ENCODE data around the gene B4GALNT3.

DNA sequence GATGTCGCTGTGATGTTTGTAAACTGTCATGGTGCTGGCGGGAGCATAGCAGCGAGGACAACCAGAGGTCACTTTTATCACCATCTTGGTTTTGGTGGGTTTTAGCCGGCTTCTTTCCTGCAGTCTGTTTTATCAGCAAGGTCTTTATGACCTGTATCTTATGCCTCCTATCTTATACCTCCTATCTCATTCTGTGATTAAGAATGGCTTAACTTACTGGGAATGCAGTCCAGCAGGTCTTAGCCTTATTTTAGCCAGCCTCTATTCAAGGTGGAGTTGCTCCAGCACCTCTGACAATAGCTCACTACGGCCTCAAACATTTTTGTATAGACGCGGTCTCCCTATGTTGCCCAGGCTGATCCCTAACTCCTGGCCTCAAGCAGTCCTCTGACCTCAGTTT, 53.7 kb downstream of the B4GALNT3 start:
- TF ChIP-seq, protein P1, sequence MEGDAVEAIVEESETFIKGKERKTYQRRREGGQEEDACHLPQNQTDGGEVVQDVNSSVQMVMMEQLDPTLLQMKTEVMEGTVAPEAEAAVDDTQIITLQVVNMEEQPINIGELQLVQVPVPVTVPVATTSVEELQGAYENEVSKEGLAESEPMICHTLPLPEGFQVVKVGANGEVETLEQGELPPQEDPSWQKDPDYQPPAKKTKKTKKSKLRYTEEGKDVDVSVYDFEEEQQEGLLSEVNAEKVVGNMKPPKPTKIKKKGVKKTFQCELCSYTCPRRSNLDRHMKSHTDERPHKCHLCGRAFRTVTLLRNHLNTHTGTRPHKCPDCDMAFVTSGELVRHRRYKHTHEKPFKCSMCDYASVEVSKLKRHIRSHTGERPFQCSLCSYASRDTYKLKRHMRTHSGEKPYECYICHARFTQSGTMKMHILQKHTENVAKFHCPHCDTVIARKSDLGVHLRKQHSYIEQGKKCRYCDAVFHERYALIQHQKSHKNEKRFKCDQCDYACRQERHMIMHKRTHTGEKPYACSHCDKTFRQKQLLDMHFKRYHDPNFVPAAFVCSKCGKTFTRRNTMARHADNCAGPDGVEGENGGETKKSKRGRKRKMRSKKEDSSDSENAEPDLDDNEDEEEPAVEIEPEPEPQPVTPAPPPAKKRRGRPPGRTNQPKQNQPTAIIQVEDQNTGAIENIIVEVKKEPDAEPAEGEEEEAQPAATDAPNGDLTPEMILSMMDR (IDR thresholded peaks at IDR 0.05 in 4 of 5, conservative IDR thresholded peaks at IDR 0.05 in 1 of 5): no peak
- TF ChIP-seq POLR2A (IDR thresholded peaks at IDR 0.05): no peak

Data from gastrocnemius medialis (tissue), 4 donors.